GM18499 (cell line): ENCODE measurements around the gene STK4.
"Not testable (repeated sequence)": the region's sequence is repeated elsewhere in the genome, so short reads cannot be mapped to it uniquely, and the experiment has no call there.

ENCODE experiments used
- ATAC-seq: cut with Tn5 transposase; IDR thresholded peaks from one replicate; pipeline ENCODE4 v1.9.1; 2021; ENCODE audit warnings: moderate number of reproducible peaks; ENCODE audit not compliant: insufficient read depth, unreplicated experiment

Gene STK4

GRCh38 chr20:45019762-45020123 lies 53.4 kb downstream of the STK4 start:
- no peak for ATAC-seq

GRCh38 chr20:45020236-45020886 lies 54.0 kb downstream of the STK4 start:
- no peak for ATAC-seq

GRCh38 chr20:45021631-45022030 lies 55.3 kb downstream of the STK4 start:
- ATAC-seq, result no peak

DNA sequence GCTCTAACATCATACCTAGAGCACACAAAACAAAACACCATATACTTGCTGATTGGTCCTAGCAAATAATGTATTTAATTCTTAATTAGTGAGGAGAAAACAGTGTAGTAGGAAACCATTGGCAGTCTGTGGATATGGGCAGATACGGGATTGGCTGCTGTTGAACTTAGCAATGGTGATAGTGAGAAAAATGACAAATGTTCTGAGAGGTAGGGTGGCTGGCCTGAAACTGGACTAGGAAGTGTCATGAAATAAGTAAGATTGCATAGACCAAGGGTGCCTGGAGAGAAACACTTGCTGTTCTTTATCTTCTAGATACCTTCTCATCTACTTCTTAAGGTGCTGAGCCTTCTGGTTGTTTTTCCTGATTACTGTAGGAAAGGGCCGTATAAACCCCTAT lies 56.8 kb downstream of the STK4 start:
- not testable (repeated sequence) for ATAC-seq

- no peak for ATAC-seq
Observed at GRCh38 chr20:45028424-45029136, 62.3 kb downstream of the STK4 start.

- ATAC-seq, result no peak
Observed at GRCh38 chr20:45029884-45030283, 63.6 kb downstream of the STK4 start.

GRCh38 chr20:45032276-45032675 lies 66.0 kb downstream of the STK4 start:
- no peak for ATAC-seq

DNA sequence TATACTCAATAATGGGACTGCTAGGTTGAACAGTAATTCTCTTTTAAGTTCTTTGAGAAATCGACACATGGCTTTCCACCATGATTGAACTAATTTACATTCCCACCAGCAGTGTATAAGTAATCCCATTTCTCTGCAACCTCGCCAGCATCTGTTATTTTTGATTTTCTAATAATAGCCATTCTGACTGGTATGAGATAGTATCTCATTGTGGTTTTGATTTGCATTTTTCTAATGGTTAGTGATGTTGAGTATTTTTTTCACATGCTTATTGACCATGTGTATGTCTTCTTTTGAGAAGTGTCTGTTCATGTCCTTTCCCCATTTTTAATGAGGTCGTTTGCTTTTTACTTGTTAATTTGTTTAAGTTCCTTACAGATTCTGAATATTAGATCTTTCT lies 66.5 kb downstream of the STK4 start:
- no peak for ATAC-seq

DNA sequence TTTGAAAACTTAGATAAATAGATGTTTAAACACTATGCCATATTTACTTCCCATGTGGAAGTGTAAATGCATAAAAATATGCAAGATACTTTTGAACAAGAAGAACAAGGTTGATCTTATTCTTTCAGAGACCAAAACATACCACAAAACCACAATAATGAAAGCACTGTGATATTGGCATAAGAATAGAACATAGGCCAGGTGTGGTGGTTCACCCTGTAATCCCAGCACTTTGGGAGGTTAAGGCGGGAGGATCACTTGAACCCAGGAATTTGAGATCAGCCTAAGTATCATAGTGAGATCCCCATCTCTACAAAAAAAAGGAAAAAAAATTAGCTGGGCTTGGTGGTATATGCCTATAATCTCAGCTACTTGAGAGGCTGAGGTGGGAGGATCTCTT lies 68.1 kb downstream of the STK4 start:
- no peak for ATAC-seq

GRCh38 chr20:45036044-45036755 lies 69.9 kb downstream of the STK4 start:
- ATAC-seq, result no peak

GRCh38 chr20:45037050-45037449 lies 70.7 kb downstream of the STK4 start:
- no peak for ATAC-seq

- no peak for ATAC-seq
Observed at GRCh38 chr20:45037635-45038034, 71.3 kb downstream of the STK4 start.

DNA sequence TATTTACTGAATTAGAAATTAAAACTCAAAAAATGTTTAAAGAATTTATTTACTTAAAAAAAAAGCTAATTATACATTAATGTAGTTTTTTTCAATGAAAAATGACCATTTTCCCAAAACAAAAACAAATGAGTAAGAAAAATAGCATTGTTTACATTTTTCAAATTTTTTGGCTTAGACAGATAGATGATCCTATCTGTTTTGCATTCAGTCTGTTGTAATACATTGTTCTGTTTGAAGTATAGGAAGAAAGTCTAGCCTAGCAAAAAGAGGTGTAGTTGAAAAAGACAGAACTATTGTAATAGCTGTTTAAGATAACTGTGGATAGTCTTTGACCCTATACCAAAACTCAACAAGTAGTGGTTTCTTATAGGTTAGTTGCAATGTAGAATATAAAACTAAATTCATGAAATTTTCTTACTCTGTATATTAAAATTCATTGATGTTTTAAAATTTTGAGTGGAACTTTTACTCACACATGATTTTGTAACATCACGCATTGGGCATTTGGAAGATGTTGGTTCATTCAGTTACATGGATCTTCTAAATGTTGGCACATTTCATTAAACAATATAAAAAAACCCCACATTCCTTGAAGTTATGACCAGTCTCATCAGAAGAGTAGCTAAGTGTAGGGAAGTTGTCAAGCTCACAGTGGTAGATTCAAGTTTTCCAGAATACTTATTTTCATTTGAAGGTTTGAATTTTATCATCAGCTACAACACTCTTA lies 72.6 kb downstream of the STK4 start:
- no peak for ATAC-seq

GRCh38 chr20:45039475-45039820 lies 73.1 kb downstream of the STK4 start:
- no peak for ATAC-seq

DNA sequence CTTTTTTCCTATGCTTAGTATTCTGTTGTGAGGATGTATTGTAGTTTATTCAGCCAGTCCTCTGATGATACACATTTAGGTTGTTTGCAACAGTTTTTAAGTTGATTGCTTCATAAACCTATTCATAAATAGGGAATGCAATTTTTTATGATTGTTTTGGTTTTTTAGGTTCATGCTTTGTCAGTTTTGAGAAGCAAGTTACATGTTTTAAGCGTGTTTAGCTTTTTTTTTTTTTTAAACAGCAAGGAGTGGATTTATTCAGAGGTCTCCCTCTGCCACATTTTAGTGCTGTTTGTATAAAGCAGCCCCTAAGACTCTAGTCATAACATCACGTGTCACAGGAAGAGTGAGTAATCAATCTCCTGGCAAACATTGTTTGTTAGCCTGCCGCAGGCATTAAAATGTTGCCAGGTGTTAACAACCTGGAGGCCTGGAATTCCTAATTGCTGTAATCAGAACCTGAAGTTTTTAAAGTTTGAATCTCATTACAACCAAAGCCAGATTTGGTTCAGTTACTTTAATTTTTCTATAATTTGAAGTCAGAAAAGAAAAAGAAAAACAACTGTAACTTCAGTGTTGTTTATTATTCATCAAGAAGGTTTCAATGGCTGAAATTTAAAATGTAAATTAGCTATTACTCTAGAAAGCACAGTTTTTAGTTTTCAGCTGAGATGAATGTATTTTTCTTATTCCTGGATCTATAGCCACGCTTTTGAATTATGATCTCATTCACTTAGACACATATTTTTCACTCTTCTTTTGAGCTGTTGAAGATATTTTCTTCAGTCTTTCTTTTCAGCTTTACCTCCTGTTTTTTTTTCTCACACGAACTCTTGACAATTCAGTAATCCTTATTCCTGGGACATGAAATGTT lies 75.4 kb downstream of the STK4 start:
- ATAC-seq, result no peak

GRCh38 chr20:45042978-45043377 lies 76.7 kb downstream of the STK4 start:
- no peak for ATAC-seq

DNA sequence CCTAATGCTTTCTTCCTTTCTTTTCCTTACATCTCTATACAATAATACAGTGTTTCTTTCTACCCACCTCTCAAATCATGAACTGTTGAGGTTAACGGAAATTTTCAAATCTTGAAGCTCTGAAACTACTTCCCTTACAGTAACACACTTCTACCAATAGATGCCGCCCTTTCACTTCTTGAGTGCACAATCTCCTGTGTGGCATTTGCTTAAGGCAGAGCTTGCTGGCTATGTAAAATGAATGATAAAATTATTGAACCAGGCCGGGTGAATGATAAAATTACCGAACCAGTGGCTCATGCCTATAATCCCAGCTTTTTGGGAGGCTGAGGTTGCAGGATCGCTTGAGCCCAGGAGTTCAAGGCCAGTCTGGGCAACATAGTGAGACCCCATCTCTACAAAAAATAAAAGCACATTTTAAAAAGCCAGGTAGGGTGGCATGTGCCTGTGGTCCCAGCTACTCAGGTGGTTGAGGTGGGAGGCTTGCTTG lies 77.8 kb downstream of the STK4 start:
- no peak for ATAC-seq

DNA sequence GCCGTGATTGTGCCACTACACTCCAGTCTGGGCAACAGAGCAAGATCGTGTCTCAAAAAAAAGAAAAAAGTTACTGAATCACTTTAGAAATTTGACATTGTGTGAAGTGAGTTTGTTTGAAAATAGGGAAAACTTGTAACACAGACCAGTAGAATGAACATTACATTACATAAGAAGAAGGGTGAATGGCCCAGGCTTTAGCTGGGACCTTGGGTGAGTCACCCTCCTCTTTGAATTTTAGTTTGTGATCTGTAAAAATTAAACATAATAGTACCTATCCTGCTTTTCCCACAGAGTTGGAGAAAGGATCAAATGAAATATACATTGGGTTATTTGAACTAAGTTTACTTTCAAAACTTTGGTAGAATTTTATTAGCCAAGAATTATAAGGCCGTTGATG lies 78.3 kb downstream of the STK4 start:
- no peak for ATAC-seq

DNA sequence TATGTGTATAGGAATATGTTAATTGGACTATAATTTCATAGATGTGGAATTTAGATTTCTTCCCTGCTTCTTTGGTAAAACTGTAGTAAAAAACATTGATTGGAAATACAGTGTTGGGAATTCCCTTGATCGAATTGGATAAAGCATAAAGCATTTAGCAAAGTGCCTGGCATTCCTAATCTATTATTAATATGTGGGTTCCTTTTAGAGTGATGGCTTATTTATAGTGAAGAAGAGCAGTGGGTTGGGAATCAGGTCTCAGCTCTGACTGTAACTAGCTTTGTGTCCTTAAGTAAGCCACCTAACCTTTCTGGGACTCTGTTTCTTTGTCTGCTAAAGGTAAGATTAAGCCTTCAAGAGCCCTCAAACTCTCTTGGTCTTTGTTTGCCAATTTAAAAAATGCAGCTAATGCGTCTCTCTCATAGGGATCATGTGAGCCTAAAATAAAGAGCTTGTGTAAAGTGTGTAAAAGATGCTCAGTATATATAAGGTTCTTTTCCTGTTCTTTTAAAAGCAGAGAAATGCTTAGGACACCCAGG lies 81.3 kb downstream of the STK4 start:
- no peak for ATAC-seq

DNA sequence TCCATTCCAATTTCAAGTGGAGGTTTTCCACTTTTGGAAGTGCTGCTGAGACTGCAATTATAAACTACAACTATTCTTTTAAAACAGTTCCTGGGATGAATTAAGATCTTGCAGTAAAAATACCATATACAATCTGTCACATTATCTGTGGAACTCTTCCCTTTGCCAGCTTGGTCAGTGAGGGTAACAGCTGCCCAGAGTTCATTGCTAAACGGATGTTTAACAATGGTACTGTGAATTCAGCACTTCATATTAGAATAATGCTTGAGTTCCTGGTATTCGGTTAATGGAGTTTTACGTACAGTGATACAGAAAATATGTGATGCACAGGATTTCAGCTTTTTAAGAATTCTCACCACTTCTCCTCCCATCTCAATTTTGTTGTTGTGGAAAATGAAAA lies 83.1 kb downstream of the STK4 start:
- ATAC-seq, result no peak
